IPS-18a (cell line): Measurements from ENCODE around the gene SLC8A1.

Experiments used
- H3K27ac ChIP-seq: one replicate; pipeline ENCODE4 v1.5.1; 2013; ENCODE audit warnings: low read length
- H3K27me3 ChIP-seq: one replicate; pipeline ENCODE4 v1.6.1; 2013; ENCODE audit warnings: mild to moderate bottlenecking, low read length; ENCODE audit not compliant: control insufficient read depth, insufficient read depth
- H3K36me3 ChIP-seq: one replicate; pipeline ENCODE4 v1.6.1; 2013; ENCODE audit warnings: low read depth, low read length; ENCODE audit not compliant: control insufficient read depth
- H3K4me1 ChIP-seq: one replicate; pipeline ENCODE4 v1.6.1; 2013; ENCODE audit warnings: low read depth, low read length; ENCODE audit not compliant: control insufficient read depth
- H3K4me3 ChIP-seq: one replicate; pipeline ENCODE4 v1.5.1; 2013; ENCODE audit warnings: low read length
- H3K9ac ChIP-seq: one replicate; pipeline ENCODE4 v1.6.1; 2013; ENCODE audit warnings: mild to moderate bottlenecking, low read length, moderate library complexity
- H3K9me3 ChIP-seq: one replicate; pipeline ENCODE4 v1.6.1; 2013; ENCODE audit warnings: low read depth, low read length; ENCODE audit not compliant: control insufficient read depth

The SLC8A1 gene

GRCh38 chr2:40480073-40480472 is 28.2 kb upstream of the SLC8A1 start:
- Histone ChIP-seq H3K27ac (no peak overlapping the region), H3K9me3 (no peaks in the 10 kb centered on the region), H3K4me1 (no peaks in the 10 kb centered on the region), H3K9ac (no peak overlapping the region), H3K27me3 (no peaks in the 10 kb centered on the region), H3K4me3 (no peak overlapping the region), H3K36me3 (no peaks in the 10 kb centered on the region)

- H3K27me3 ChIP-seq, result no peaks in the 10 kb centered on the region
- H3K9me3 ChIP-seq, result no peaks in the 10 kb centered on the region
- H3K36me3 ChIP-seq, result no peaks in the 10 kb centered on the region
- H3K9ac ChIP-seq, result no peak overlapping the region
- no peaks in the 10 kb centered on the region for H3K4me1 ChIP-seq
- no peak overlapping the region for H3K27ac ChIP-seq
- no peak overlapping the region for H3K4me3 ChIP-seq
Measured at GRCh38 chr2:40477361-40477760, 25.5 kb upstream of the SLC8A1 start.

- Histone ChIP-seq H3K27ac (no peak overlapping the region), H3K9ac (no peak overlapping the region), H3K9me3 (no peaks in the 10 kb centered on the region), H3K27me3 (no peaks in the 10 kb centered on the region), H3K4me3 (no peak overlapping the region), H3K4me1 (no peaks in the 10 kb centered on the region), H3K36me3 (no peaks in the 10 kb centered on the region)
Measured at GRCh38 chr2:40476436-40476835, 24.5 kb upstream of the SLC8A1 start.

- no peaks in the 10 kb centered on the region for H3K27me3 ChIP-seq
- H3K4me1 ChIP-seq, result no peaks in the 10 kb centered on the region
- no peaks in the 10 kb centered on the region for H3K36me3 ChIP-seq
- H3K9me3 ChIP-seq, result no peaks in the 10 kb centered on the region
- H3K4me3 ChIP-seq, result no peak overlapping the region
- H3K9ac ChIP-seq, result no peak overlapping the region
- H3K27ac ChIP-seq, result no peak overlapping the region
Measured at GRCh38 chr2:40474306-40474705, 22.4 kb upstream of the SLC8A1 start.

- Histone ChIP-seq H3K9me3 (no peaks in the 10 kb centered on the region), H3K36me3 (no peaks in the 10 kb centered on the region), H3K4me3 (no peak overlapping the region), H3K27ac (no peak overlapping the region), H3K4me1 (no peaks in the 10 kb centered on the region), H3K27me3 (no peaks in the 10 kb centered on the region), H3K9ac (no peak overlapping the region)
Measured at GRCh38 chr2:40471866-40472265, 20.0 kb upstream of the SLC8A1 start.

GRCh38 chr2:40470822-40471813 is 19.2 kb upstream of the SLC8A1 start:
- no peaks in the 10 kb centered on the region for H3K36me3 ChIP-seq
- no peak overlapping the region for H3K9ac ChIP-seq
- H3K27ac ChIP-seq, result no peak overlapping the region
- H3K4me1 ChIP-seq, result no peaks in the 10 kb centered on the region
- H3K4me3 ChIP-seq, result no peak overlapping the region
- H3K27me3 ChIP-seq, result no peaks in the 10 kb centered on the region
- H3K9me3 ChIP-seq, result no peaks in the 10 kb centered on the region

GRCh38 chr2:40466935-40467572 is 15.2 kb upstream of the SLC8A1 start:
- H3K27me3 ChIP-seq, result no peaks in the 10 kb centered on the region
- H3K4me3 ChIP-seq, result no peak overlapping the region
- no peaks in the 10 kb centered on the region for H3K36me3 ChIP-seq
- H3K9me3 ChIP-seq, result no peaks in the 10 kb centered on the region
- no peaks in the 10 kb centered on the region for H3K4me1 ChIP-seq
- H3K27ac ChIP-seq, result no peak overlapping the region
- no peak overlapping the region for H3K9ac ChIP-seq

GRCh38 chr2:40466332-40466906 is 14.5 kb upstream of the SLC8A1 start:
- H3K9ac ChIP-seq, result no peak overlapping the region
- no peak overlapping the region for H3K27ac ChIP-seq
- H3K27me3 ChIP-seq, result no peaks in the 10 kb centered on the region
- H3K4me3 ChIP-seq, result no peak overlapping the region
- no peaks in the 10 kb centered on the region for H3K9me3 ChIP-seq
- no peaks in the 10 kb centered on the region for H3K36me3 ChIP-seq
- H3K4me1 ChIP-seq, result no peaks in the 10 kb centered on the region

GRCh38 chr2:40463112-40463511 is 11.2 kb upstream of the SLC8A1 start:
- H3K9me3 ChIP-seq, result no peaks in the 10 kb centered on the region
- no peak overlapping the region for H3K4me3 ChIP-seq
- H3K9ac ChIP-seq, result no peak overlapping the region
- H3K36me3 ChIP-seq, result no peaks in the 10 kb centered on the region
- no peaks in the 10 kb centered on the region for H3K4me1 ChIP-seq
- H3K27ac ChIP-seq, result no peak overlapping the region
- no peaks in the 10 kb centered on the region for H3K27me3 ChIP-seq

- Histone ChIP-seq H3K27ac (no peak overlapping the region), H3K9ac (no peak overlapping the region), H3K9me3 (no peaks in the 10 kb centered on the region), H3K27me3 (peaks cover 8% of the 10 kb centered on the region), H3K4me1 (no peaks in the 10 kb centered on the region), H3K4me3 (no peak overlapping the region), H3K36me3 (no peaks in the 10 kb centered on the region)
Measured at GRCh38 chr2:40458271-40458794, 6.4 kb upstream of the SLC8A1 start.

- peaks cover 4% of the 10 kb centered on the region for H3K4me1 ChIP-seq
- H3K27me3 ChIP-seq, result peaks cover 13% of the 10 kb centered on the region
Measured at GRCh38 chr2:40457837-40458236, 5.9 kb upstream of the SLC8A1 start.

More at GRCh38 chr2:40457837-40458236, 5.9 kb upstream of the SLC8A1 start:
- Histone ChIP-seq H3K36me3 (no peaks in the 10 kb centered on the region), H3K27ac (no peak overlapping the region), H3K4me3 (no peak overlapping the region), H3K9ac (no peak overlapping the region), H3K9me3 (no peaks in the 10 kb centered on the region)
